Right forelimb (tissue), 1 donor: ENCODE data around the gene MBOAT2.
A peak's percentile ranks its signal among the peaks of the same experiment; 100 is the strongest.
"Not testable (repeated sequence)": the region's sequence is repeated elsewhere in the genome, so short reads cannot be mapped to it uniquely, and the experiment has no call there.

ENCODE experiments used
- DNase-seq: peaks from one replicate; pipeline ENCODE4 v3.0.0-alpha.2; 2018

Gene MBOAT2

GRCh38 chr2:8939486-8940114 lies 63.9 kb downstream of the MBOAT2 start:
- no peak for DNase-seq

GRCh38 chr2:8938384-8938783 lies 65.1 kb downstream of the MBOAT2 start:
- DNase-seq: no peak

GRCh38 chr2:8935982-8936381 lies 67.5 kb downstream of the MBOAT2 start:
- no peak for DNase-seq

GRCh38 chr2:8934338-8934737 lies 69.1 kb downstream of the MBOAT2 start:
- DNase-seq: no peak

- DNase-seq: no peak
These were observed 70.8 kb downstream of the MBOAT2 start for GRCh38 chr2:8932702-8933101.

GRCh38 chr2:8930185-8930584 lies 73.3 kb downstream of the MBOAT2 start:
- DNase-seq: not testable (repeated sequence)

- DNase-seq: no peak
These were observed 74.4 kb downstream of the MBOAT2 start for GRCh38 chr2:8929128-8929527.

GRCh38 chr2:8927510-8928455 lies 75.7 kb downstream of the MBOAT2 start:
- no peak for DNase-seq

GRCh38 chr2:8926356-8926755 lies 77.1 kb downstream of the MBOAT2 start:
- peak; percentile 45 for DNase-seq

- DNase-seq: no peak
These were observed 78.1 kb downstream of the MBOAT2 start for GRCh38 chr2:8925411-8925810.

GRCh38 chr2:8923183-8923582 lies 80.3 kb downstream of the MBOAT2 start:
- no peak for DNase-seq

- DNase-seq: no peak
These were observed 81.1 kb downstream of the MBOAT2 start for GRCh38 chr2:8922431-8922830.

- DNase-seq: no peak
These were observed 85.1 kb downstream of the MBOAT2 start for GRCh38 chr2:8918412-8918811.

- DNase-seq: no peak
These were observed 87.5 kb downstream of the MBOAT2 start for GRCh38 chr2:8915941-8916340.

GRCh38 chr2:8913767-8914166 lies 89.7 kb downstream of the MBOAT2 start:
- not testable (repeated sequence) for DNase-seq

- DNase-seq: no peak
These were observed 95.7 kb downstream of the MBOAT2 start for GRCh38 chr2:8907764-8908288.

GRCh38 chr2:8903924-8904323 lies 99.6 kb downstream of the MBOAT2 start:
- not testable (repeated sequence) for DNase-seq

- DNase-seq: not testable (repeated sequence)
These were observed 100.7 kb downstream of the MBOAT2 start for GRCh38 chr2:8902757-8903156.

- not testable (repeated sequence) for DNase-seq
These were observed 106.3 kb downstream of the MBOAT2 start for GRCh38 chr2:8897206-8897605.

- not testable (repeated sequence) for DNase-seq
These were observed 106.8 kb downstream of the MBOAT2 start for GRCh38 chr2:8896671-8897070.

- not testable (repeated sequence) for DNase-seq
These were observed 108.2 kb downstream of the MBOAT2 start for GRCh38 chr2:8895087-8895912.

- no peak for DNase-seq
These were observed 109.3 kb downstream of the MBOAT2 start for GRCh38 chr2:8893978-8894820.
